Panc1 (cell line): Measurements from ENCODE around the gene DNMT3A.

Experiments used
- TCF7L2 ChIP-seq: IDR thresholded peaks from 2 replicates; pipeline ENCODE4 v1.6.1; 2011; ENCODE audit warnings: mild to moderate bottlenecking, low read depth, low read length, inconsistent platforms
- TF ChIP-seq, protein P1 (sequence below): fragments of 450-650 bp; IDR thresholded peaks from 2 replicates; pipeline ENCODE4 v1.5.1; 2017; ENCODE audit warnings: mild to moderate bottlenecking

DNA sequence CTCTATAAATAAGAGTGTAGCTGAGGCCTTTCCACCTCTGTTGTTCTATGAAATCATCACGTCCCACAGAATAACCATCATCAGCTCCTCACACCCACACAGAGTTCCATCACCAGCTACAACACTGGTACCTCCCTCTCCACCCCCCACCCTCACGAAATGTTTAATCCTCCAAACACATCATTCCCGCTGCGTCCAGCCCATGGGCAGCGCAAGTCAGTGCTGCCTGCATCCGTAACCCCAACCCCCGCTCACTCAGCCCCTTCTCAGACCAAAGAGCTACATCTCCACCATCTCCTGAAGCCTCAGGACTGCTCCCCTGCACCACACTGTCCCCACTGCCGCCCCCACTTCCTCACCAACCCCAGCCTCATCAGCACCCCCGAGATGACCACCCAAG lies 19.4 kb downstream of the DNMT3A start:
- no peak for TF ChIP-seq TCF7L2
- TF ChIP-seq, protein P1, sequence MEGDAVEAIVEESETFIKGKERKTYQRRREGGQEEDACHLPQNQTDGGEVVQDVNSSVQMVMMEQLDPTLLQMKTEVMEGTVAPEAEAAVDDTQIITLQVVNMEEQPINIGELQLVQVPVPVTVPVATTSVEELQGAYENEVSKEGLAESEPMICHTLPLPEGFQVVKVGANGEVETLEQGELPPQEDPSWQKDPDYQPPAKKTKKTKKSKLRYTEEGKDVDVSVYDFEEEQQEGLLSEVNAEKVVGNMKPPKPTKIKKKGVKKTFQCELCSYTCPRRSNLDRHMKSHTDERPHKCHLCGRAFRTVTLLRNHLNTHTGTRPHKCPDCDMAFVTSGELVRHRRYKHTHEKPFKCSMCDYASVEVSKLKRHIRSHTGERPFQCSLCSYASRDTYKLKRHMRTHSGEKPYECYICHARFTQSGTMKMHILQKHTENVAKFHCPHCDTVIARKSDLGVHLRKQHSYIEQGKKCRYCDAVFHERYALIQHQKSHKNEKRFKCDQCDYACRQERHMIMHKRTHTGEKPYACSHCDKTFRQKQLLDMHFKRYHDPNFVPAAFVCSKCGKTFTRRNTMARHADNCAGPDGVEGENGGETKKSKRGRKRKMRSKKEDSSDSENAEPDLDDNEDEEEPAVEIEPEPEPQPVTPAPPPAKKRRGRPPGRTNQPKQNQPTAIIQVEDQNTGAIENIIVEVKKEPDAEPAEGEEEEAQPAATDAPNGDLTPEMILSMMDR, result no peak
